Activated CD4-positive, alpha-beta T cell treated with anti-CD3 and anti-CD28 coated beads, Interleukin-2, amount 10 ng/mL, durations not matched to agents 7 days and 5 days (primary cell): ENCODE results near the gene CYP2S1. TPM values are rescaled to one million over a fixed set of nuclear protein-coding genes. Genes with fewer than 3 reads are reported as not detected.
"Not testable (repeated sequence)": the region's sequence is repeated elsewhere in the genome, so short reads cannot be mapped to it uniquely, and the experiment has no call there.

Experiments used
- CTCF ChIA-PET: fragments of 350-600 bp; sonication (Branson Sonifier 250); formaldehyde crosslinking; loops from one replicate; lab custom pipeline; 2021; ENCODE audit warnings: antibody characterized with exemption; lab: Charles Lee
- POLR2A ChIA-PET: fragments of 350-600 bp; sonication (Branson Sonifier 250); formaldehyde crosslinking; loops from one replicate; lab custom pipeline; 2021; ENCODE audit warnings: antibody characterized with exemption; lab: Charles Lee
- DNase-seq: peaks from one replicate; pipeline ENCODE4 v3.0.0-alpha.2; 2020
- H3K27ac Mint-ChIP-seq: one replicate; pipeline ENCODE4 v1.8.0; 2021; ENCODE audit warnings: mild to moderate bottlenecking, moderate library complexity, mixed read lengths
- H3K27me3 Mint-ChIP-seq: one replicate; pipeline ENCODE4 v1.8.0; 2021; ENCODE audit warnings: mixed read lengths
- H3K36me3 Mint-ChIP-seq: one replicate; pipeline ENCODE4 v1.8.0; 2021; ENCODE audit warnings: low read depth, mixed read lengths
- H3K4me1 Mint-ChIP-seq: one replicate; pipeline ENCODE4 v1.8.0; 2021; ENCODE audit warnings: mixed read lengths
- H3K4me3 Mint-ChIP-seq: one replicate; pipeline ENCODE4 v1.8.0; 2021; ENCODE audit warnings: mild to moderate bottlenecking, moderate library complexity, mixed read lengths
- H3K9me3 Mint-ChIP-seq: one replicate; pipeline ENCODE4 v1.8.0; 2021; ENCODE audit warnings: mixed read lengths
- total RNA-seq, 2 experiments: library from RNA; stranded (reverse); gene quantifications; one replicate each; pipeline ENCODE4 v1.2.3, GENCODE V29; 2021

CYP2S1 gene
- under 1 TPM; 0.17 to 0.27 TPM for total RNA-seq

GRCh38 chr19:41192574-41193429 is at the start of gene CYP2S1:
Gene CYP2S1 (plus strand): TSS chr19:41193219. CDS start chr19:41193265, 46 bp downstream.
- H3K9me3 Mint-ChIP-seq: no peaks in the 10 kb centered on the region
- H3K36me3 Mint-ChIP-seq: no peaks in the 10 kb centered on the region
- POLR2A ChIA-PET: no interaction called here
- H3K27me3 Mint-ChIP-seq: peaks cover 38% of the 10 kb centered on the region
- DNase-seq: peak; percentile 30
- H3K4me1 Mint-ChIP-seq: peaks cover 18% of the 10 kb centered on the region
- CTCF ChIA-PET: interaction anchor here (0.9 to 1.6 kb wide), 4 partner anchors 12 to 43 kb away, joined by 3 to 5 read pairs (median 4); no protein-coding TSS in a partner anchor
- H3K27ac Mint-ChIP-seq: no peak within 1 kb of the TSS
- H3K4me3 Mint-ChIP-seq: peak within 1 kb of the TSS; percentile 44

- H3K9me3 Mint-ChIP-seq: no peaks in the 10 kb centered on the region
- no peak overlapping the region for H3K4me3 Mint-ChIP-seq
- H3K4me1 Mint-ChIP-seq: peaks cover 2% of the 10 kb centered on the region
- H3K27ac Mint-ChIP-seq: no peak overlapping the region
- POLR2A ChIA-PET: interaction anchor here (0.7 kb wide), 1 partner anchor 313 kb away, joined by 5 read pairs; no protein-coding TSS in a partner anchor
- peak; percentile 93 for DNase-seq
- H3K27me3 Mint-ChIP-seq: peaks cover 15% of the 10 kb centered on the region
- no peaks in the 10 kb centered on the region for H3K36me3 Mint-ChIP-seq
- CTCF ChIA-PET: interaction anchor here (0.6 to 2.0 kb wide), 11 partner anchors 13 to 1008 kb away, joined by 3 to 10 read pairs (median 3); no protein-coding TSS in a partner anchor
These were observed 48.6 kb upstream of the CYP2S1 start for GRCh38 chr19:41144403-41144802.

- H3K9me3 Mint-ChIP-seq: no peaks in the 10 kb centered on the region
- CTCF ChIA-PET: no interaction called here
These were observed 43.2 kb upstream of the CYP2S1 start for GRCh38 chr19:41149831-41150230.

GRCh38 chr19:41150986-41151385 is 42.0 kb upstream of the CYP2S1 start:
- CTCF ChIA-PET, DNase-seq, H3K9me3 Mint-ChIP-seq, POLR2A ChIA-PET, H3K27me3 Mint-ChIP-seq, H3K4me3 Mint-ChIP-seq, H3K4me1 Mint-ChIP-seq, H3K27ac Mint-ChIP-seq, H3K36me3 Mint-ChIP-seq: not testable (repeated sequence)

More at GRCh38 chr19:41149831-41150230, 43.2 kb upstream of the CYP2S1 start:
- no peak for DNase-seq
- POLR2A ChIA-PET: no interaction called here
- H3K4me3 Mint-ChIP-seq: no peak overlapping the region
- H3K27me3 Mint-ChIP-seq: peaks cover 12% of the 10 kb centered on the region
- peak overlapping the region; percentile 9 for H3K27ac Mint-ChIP-seq
- H3K36me3 Mint-ChIP-seq: no peaks in the 10 kb centered on the region
- H3K4me1 Mint-ChIP-seq: no peaks in the 10 kb centered on the region

- no peaks in the 10 kb centered on the region for H3K4me1 Mint-ChIP-seq
- H3K36me3 Mint-ChIP-seq: no peaks in the 10 kb centered on the region
- DNase-seq: no peak
- H3K4me3 Mint-ChIP-seq: no peak overlapping the region
- ChIA-PET CTCF (no interaction called here), POLR2A (no interaction called here)
- H3K27ac Mint-ChIP-seq: no peak overlapping the region
- no peaks in the 10 kb centered on the region for H3K9me3 Mint-ChIP-seq
- H3K27me3 Mint-ChIP-seq: peaks cover 4% of the 10 kb centered on the region
These were observed 39.0 kb upstream of the CYP2S1 start for GRCh38 chr19:41154060-41154459.

GRCh38 chr19:41156207-41156606 is 36.8 kb upstream of the CYP2S1 start:
- Mint-ChIP-seq H3K27ac (no peak overlapping the region), H3K36me3 (no peaks in the 10 kb centered on the region), H3K4me3 (no peak overlapping the region), H3K27me3 (peaks cover 4% of the 10 kb centered on the region), H3K9me3 (no peaks in the 10 kb centered on the region), H3K4me1 (no peaks in the 10 kb centered on the region)
- ChIA-PET CTCF (interaction anchor here (0.7 kb wide), 1 partner anchor 203 kb away, joined by 3 read pairs; no protein-coding TSS in a partner anchor), POLR2A (no interaction called here)
- no peak for DNase-seq

- no peak for DNase-seq
- Mint-ChIP-seq H3K27me3 (peaks cover 4% of the 10 kb centered on the region), H3K36me3 (no peaks in the 10 kb centered on the region), H3K4me1 (no peaks in the 10 kb centered on the region), H3K9me3 (no peaks in the 10 kb centered on the region), H3K4me3 (no peak overlapping the region), H3K27ac (no peak overlapping the region)
- ChIA-PET CTCF (no interaction called here), POLR2A (no interaction called here)
These were observed 33.1 kb upstream of the CYP2S1 start for GRCh38 chr19:41159881-41160280.

GRCh38 chr19:41161903-41162302 is 31.1 kb upstream of the CYP2S1 start:
- ChIA-PET CTCF (interaction anchor here (1.3 kb wide), 1 partner anchor 22 kb away, joined by 3 read pairs; no protein-coding TSS in a partner anchor), POLR2A (no interaction called here)
- H3K4me3 Mint-ChIP-seq: no peak overlapping the region
- H3K36me3 Mint-ChIP-seq: no peaks in the 10 kb centered on the region
- H3K27ac Mint-ChIP-seq: no peak overlapping the region
- DNase-seq: no peak
- no peaks in the 10 kb centered on the region for H3K4me1 Mint-ChIP-seq
- peaks cover 4% of the 10 kb centered on the region for H3K27me3 Mint-ChIP-seq
- no peaks in the 10 kb centered on the region for H3K9me3 Mint-ChIP-seq

- CTCF ChIA-PET: no interaction called here
- POLR2A ChIA-PET: no interaction called here
- Mint-ChIP-seq H3K27ac (no peak overlapping the region), H3K4me3 (no peak overlapping the region), H3K27me3 (no peaks in the 10 kb centered on the region), H3K4me1 (peaks cover 2% of the 10 kb centered on the region), H3K9me3 (no peaks in the 10 kb centered on the region), H3K36me3 (no peaks in the 10 kb centered on the region)
- DNase-seq: no peak
These were observed 25.8 kb upstream of the CYP2S1 start for GRCh38 chr19:41166944-41167804.

GRCh38 chr19:41172297-41173164 is 20.5 kb upstream of the CYP2S1 start:
- CTCF ChIA-PET: interaction anchor here (1.2 kb wide), 1 partner anchor 90 kb away, joined by 3 read pairs; no protein-coding TSS in a partner anchor
- DNase-seq: no peak
- no peak overlapping the region for H3K27ac Mint-ChIP-seq
- no peaks in the 10 kb centered on the region for H3K9me3 Mint-ChIP-seq
- no peak overlapping the region for H3K4me3 Mint-ChIP-seq
- H3K27me3 Mint-ChIP-seq: no peaks in the 10 kb centered on the region
- peaks cover 26% of the 10 kb centered on the region for H3K4me1 Mint-ChIP-seq
- peaks cover 2% of the 10 kb centered on the region for H3K36me3 Mint-ChIP-seq
- POLR2A ChIA-PET: interaction anchor here (0.6 kb wide), 1 partner anchor 1056 kb away, joined by 6 read pairs; no protein-coding TSS in a partner anchor

- Mint-ChIP-seq H3K27me3 (no peaks in the 10 kb centered on the region), H3K4me3 (no peak overlapping the region), H3K36me3 (peaks cover 2% of the 10 kb centered on the region), H3K4me1 (peaks cover 24% of the 10 kb centered on the region), H3K27ac (peak overlapping the region; percentile 55), H3K9me3 (no peaks in the 10 kb centered on the region)
- ChIA-PET POLR2A (no interaction called here), CTCF (interaction anchor here (0.7 kb wide), 1 partner anchor 455 kb away, joined by 3 read pairs; no protein-coding TSS in a partner anchor)
- DNase-seq: no peak
These were observed 18.6 kb upstream of the CYP2S1 start for GRCh38 chr19:41174297-41174928.
